ENCODE measurements around the gene ZYG11B. TPM values are rescaled to one million over a fixed set of nuclear protein-coding genes. Genes with fewer than 3 reads are reported as not detected.

The ZYG11B gene
- total RNA-seq, 1 experiment from 2014 or later, result 20.6 TPM

- Histone ChIP-seq H3K27ac (ENCODE audit: insufficient read length, low read depth, low read length) (no peak overlapping the region), H2BK5ac (ENCODE audit: insufficient read length, low read length) (no peak overlapping the region)
- no peaks in the 10 kb centered on the region for H3K27me3 Mint-ChIP-seq (ENCODE audit: low read depth)
These were observed 369 bp upstream of the ZYG11B start for GRCh38 chr1:52725903-52726264.

More at GRCh38 chr1:52725903-52726264, 369 bp upstream of the ZYG11B start:
- no peak for DNase-seq
- H4K91ac ChIP-seq (ENCODE audit: insufficient read length, low read depth, low read length), result no peak overlapping the region
- WGBS (ENCODE audit: extremely low coverage, insufficient read length, low lambda C conversion rate), result 100% methylated on average over 1 of the region's 6 CpGs
- H3K4ac ChIP-seq (ENCODE audit: low read depth, low read length), result no peak overlapping the region
- no peak overlapping the region for H2BK20ac ChIP-seq (ENCODE audit: low read depth, low read length, poor library complexity, severe bottlenecking)
- H2AK5ac ChIP-seq (ENCODE audit: insufficient read length, low read length), result no peak overlapping the region
- no peak overlapping the region for H3K9ac ChIP-seq (ENCODE audit: extremely low read depth, insufficient read length, low read length)
- peaks cover 0 to 5% (median 0%) of the 10 kb centered on the region in 3 experiments; a peak in 2 of 7 replicates for H3K36me3 Mint-ChIP-seq (ENCODE audit: insufficient read depth in 1 of 3, low read depth in 3 of 3)
- H3K4me3 Mint-ChIP-seq, result peak overlapping the region; percentile 56 to 63
- H3K27ac Mint-ChIP-seq, result no peak overlapping the region
- H4K5ac ChIP-seq (ENCODE audit: insufficient read length, low read depth, low read length), result no peak overlapping the region
- H3K9me3 Mint-ChIP-seq, result no peaks in the 10 kb centered on the region
- peak overlapping the region; percentile 86 for H2AFZ ChIP-seq (ENCODE audit: low read length)
- H3K14ac ChIP-seq (ENCODE audit: insufficient read depth, low read length), result no peak overlapping the region
- peaks cover 9% of the 10 kb centered on the region for H3K23me2 ChIP-seq (ENCODE audit: insufficient read length, low read depth, low read length, poor library complexity, severe bottlenecking)
- no peaks in the 10 kb centered on the region for H3K9me3 ChIP-seq (ENCODE audit: control insufficient read depth, low read depth, low read length)
- H3K18ac ChIP-seq (ENCODE audit: insufficient read length, low read depth, low read length), result no peak overlapping the region
- no peak overlapping the region for H3T11ph ChIP-seq (ENCODE audit: low read length)
- peak overlapping the region; percentile 40 for H3K4me2 ChIP-seq (ENCODE audit: insufficient read depth, insufficient read length, low read length)
- peaks cover 8% of the 10 kb centered on the region for H3K79me1 ChIP-seq (ENCODE audit: insufficient read depth, low read depth, low read length, poor library complexity, severe bottlenecking)
- TF ChIP-seq CTCF (conservative IDR thresholded peaks at IDR 0.05), result no peak
- peaks cover 3% of the 10 kb centered on the region; the same call in 1 of the 2 replicates for H3K79me2 ChIP-seq (ENCODE audit: insufficient read depth, low read length)
- no peak overlapping the region for H2BK120ac ChIP-seq (ENCODE audit: low read depth, low read length, poor library complexity, severe bottlenecking)
- H2BK12ac ChIP-seq (ENCODE audit: insufficient read length, low read depth, low read length), result no peak overlapping the region
- H3K4me1 ChIP-seq (ENCODE audit: insufficient read depth, low read length), result no peaks in the 10 kb centered on the region
- H3K56ac ChIP-seq (ENCODE audit: insufficient read length, low read depth, low read length), result no peak overlapping the region
- H2BK15ac ChIP-seq (ENCODE audit: low read depth, low read length), result no peak overlapping the region
- H4K8ac ChIP-seq (replicated peaks; ENCODE audit: insufficient read length, low read depth, low read length), result no peak overlapping the region
- H3K4me1 Mint-ChIP-seq, result peaks cover 9 to 29% of the 10 kb centered on the region in 2 experiments
- H4K20me1 ChIP-seq (ENCODE audit: control insufficient read depth, insufficient read depth, insufficient read length), result no peaks in the 10 kb centered on the region
- H3K23ac ChIP-seq (ENCODE audit: insufficient read length, low read depth, low read length), result no peak overlapping the region
- no peaks in the 10 kb centered on the region for H3K27me3 ChIP-seq (ENCODE audit: insufficient read depth, low read length)

Measured in H9 (cell line).